ENCODE data around the gene B3GNT8.
A peak's percentile ranks its signal among the peaks of the same experiment; 100 is the strongest.

The B3GNT8 gene

GRCh38 chr19:41403181-41403970 lies 23.8 kb downstream of the B3GNT8 start:
- H3K79me2 ChIP-seq (ENCODE audit: insufficient read depth, low read length): peaks cover 29% of the 10 kb centered on the region
- H3F3A ChIP-seq (ENCODE audit: low read depth): no peaks in the 10 kb centered on the region
- H3K9me3 ChIP-seq (ENCODE audit: insufficient read depth, low read depth, low read length): no peaks in the 10 kb centered on the region
- TF ChIP-seq, protein P1, sequence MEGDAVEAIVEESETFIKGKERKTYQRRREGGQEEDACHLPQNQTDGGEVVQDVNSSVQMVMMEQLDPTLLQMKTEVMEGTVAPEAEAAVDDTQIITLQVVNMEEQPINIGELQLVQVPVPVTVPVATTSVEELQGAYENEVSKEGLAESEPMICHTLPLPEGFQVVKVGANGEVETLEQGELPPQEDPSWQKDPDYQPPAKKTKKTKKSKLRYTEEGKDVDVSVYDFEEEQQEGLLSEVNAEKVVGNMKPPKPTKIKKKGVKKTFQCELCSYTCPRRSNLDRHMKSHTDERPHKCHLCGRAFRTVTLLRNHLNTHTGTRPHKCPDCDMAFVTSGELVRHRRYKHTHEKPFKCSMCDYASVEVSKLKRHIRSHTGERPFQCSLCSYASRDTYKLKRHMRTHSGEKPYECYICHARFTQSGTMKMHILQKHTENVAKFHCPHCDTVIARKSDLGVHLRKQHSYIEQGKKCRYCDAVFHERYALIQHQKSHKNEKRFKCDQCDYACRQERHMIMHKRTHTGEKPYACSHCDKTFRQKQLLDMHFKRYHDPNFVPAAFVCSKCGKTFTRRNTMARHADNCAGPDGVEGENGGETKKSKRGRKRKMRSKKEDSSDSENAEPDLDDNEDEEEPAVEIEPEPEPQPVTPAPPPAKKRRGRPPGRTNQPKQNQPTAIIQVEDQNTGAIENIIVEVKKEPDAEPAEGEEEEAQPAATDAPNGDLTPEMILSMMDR (conservative IDR thresholded peaks at IDR 0.05; ENCODE audit: low read length): no peak
- TF ChIP-seq EZH2phosphoT487 (IDR thresholded peaks at IDR 0.05; ENCODE audit: borderline replicate concordance): no peak
- H3K4me1 ChIP-seq (ENCODE audit: insufficient read depth, low read length, poor library complexity, severe bottlenecking): peaks cover 9% of the 10 kb centered on the region
- no peaks in the 10 kb centered on the region for H3K27me3 ChIP-seq (ENCODE audit: insufficient read depth, low read length, poor library complexity, severe bottlenecking)
- peak overlapping the region; percentile 32 for H3K9ac ChIP-seq (ENCODE audit: low read depth, low read length, poor library complexity, severe bottlenecking)
- no peaks in the 10 kb centered on the region for H3K36me3 ChIP-seq (ENCODE audit: insufficient read depth, low read length)
- no peak overlapping the region for H3K4me3 ChIP-seq (ENCODE audit: low read length, poor library complexity, severe bottlenecking)
- no peaks in the 10 kb centered on the region for H3K9me2 ChIP-seq (replicated peaks; ENCODE audit: low read depth, low read length)
- H4K20me1 ChIP-seq (ENCODE audit: insufficient read depth, low read length, poor library complexity, severe bottlenecking): peaks cover 3% of the 10 kb centered on the region
- no peak overlapping the region for H3K4me2 ChIP-seq (ENCODE audit: low read depth, low read length, poor library complexity, severe bottlenecking)
- H2AFZ ChIP-seq (ENCODE audit: low read length): no peak overlapping the region

DNA sequence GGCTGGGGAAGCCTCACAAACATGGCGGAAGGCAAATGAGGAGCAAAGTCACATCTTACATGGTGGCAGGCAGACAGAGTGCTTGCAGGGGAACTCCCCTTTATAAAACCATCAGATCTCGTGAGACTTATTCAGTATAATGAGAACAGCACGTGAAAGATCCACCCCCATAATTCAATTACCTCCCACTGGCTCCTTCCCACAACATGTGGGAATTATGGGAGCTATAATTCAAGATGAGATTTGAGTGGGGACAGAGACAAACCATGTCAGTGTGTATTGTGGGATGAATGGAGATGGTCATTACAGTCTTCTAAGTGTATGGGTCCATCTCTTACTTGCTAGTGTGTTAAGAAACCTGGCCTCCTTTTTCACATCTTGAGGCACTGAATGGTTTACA lies 25.2 kb downstream of the B3GNT8 start:
- Histone ChIP-seq H2AFZ (ENCODE audit: low read length) (no peak overlapping the region), H3K4me2 (ENCODE audit: low read depth, low read length, poor library complexity, severe bottlenecking) (no peak overlapping the region), H4K20me1 (ENCODE audit: insufficient read depth, low read length, poor library complexity, severe bottlenecking) (peaks cover 3% of the 10 kb centered on the region), H3K27me3 (ENCODE audit: insufficient read depth, low read length, poor library complexity, severe bottlenecking) (no peaks in the 10 kb centered on the region), H3K9me2 (replicated peaks; ENCODE audit: low read depth, low read length) (no peaks in the 10 kb centered on the region), H3K9ac (ENCODE audit: low read depth, low read length, poor library complexity, severe bottlenecking) (no peak overlapping the region), H3K79me2 (ENCODE audit: insufficient read depth, low read length) (peaks cover 38% of the 10 kb centered on the region), H3K4me3 (ENCODE audit: low read length, poor library complexity, severe bottlenecking) (no peak overlapping the region), H3F3A (ENCODE audit: low read depth) (no peaks in the 10 kb centered on the region), H3K36me3 (ENCODE audit: insufficient read depth, low read length) (no peaks in the 10 kb centered on the region), H3K4me1 (ENCODE audit: insufficient read depth, low read length, poor library complexity, severe bottlenecking) (peaks cover 11% of the 10 kb centered on the region), H3K9me3 (ENCODE audit: insufficient read depth, low read depth, low read length) (no peaks in the 10 kb centered on the region)
- TF ChIP-seq, protein P1 (conservative IDR thresholded peaks at IDR 0.05; ENCODE audit: low read length): no peak
- no peak for TF ChIP-seq EZH2phosphoT487 (IDR thresholded peaks at IDR 0.05; ENCODE audit: borderline replicate concordance)

DNA sequence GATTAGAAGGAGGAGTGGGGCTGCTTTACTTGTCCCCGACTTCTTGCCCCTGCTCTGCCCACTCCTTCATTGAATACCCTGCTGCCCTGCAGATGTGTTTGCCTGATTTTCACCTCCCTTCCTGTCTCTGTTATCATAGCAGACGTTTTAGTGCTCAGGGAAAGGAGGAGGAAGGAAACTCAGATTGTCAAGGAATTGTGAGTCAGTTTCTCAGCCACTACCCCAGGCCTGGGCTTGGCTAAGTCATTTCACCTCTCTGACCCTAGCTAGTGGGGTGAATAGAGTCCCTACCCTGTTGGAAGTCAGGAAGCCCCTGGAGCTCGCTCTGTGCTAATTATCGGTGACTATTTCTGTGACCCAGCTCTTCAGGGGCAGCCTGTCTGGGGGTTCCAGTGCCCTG lies 25.7 kb downstream of the B3GNT8 start:
- Histone ChIP-seq H3K9me2 (replicated peaks; ENCODE audit: low read depth, low read length) (no peaks in the 10 kb centered on the region), H3F3A (ENCODE audit: low read depth) (no peaks in the 10 kb centered on the region), H3K36me3 (ENCODE audit: insufficient read depth, low read length) (no peaks in the 10 kb centered on the region), H2AFZ (ENCODE audit: low read length) (no peak overlapping the region), H3K4me1 (ENCODE audit: insufficient read depth, low read length, poor library complexity, severe bottlenecking) (peaks cover 11% of the 10 kb centered on the region), H3K79me2 (ENCODE audit: insufficient read depth, low read length) (peaks cover 43% of the 10 kb centered on the region), H3K27me3 (ENCODE audit: insufficient read depth, low read length, poor library complexity, severe bottlenecking) (no peaks in the 10 kb centered on the region), H3K9ac (ENCODE audit: low read depth, low read length, poor library complexity, severe bottlenecking) (no peak overlapping the region), H3K4me3 (ENCODE audit: low read length, poor library complexity, severe bottlenecking) (no peak overlapping the region), H3K9me3 (ENCODE audit: insufficient read depth, low read depth, low read length) (no peaks in the 10 kb centered on the region), H4K20me1 (ENCODE audit: insufficient read depth, low read length, poor library complexity, severe bottlenecking) (peaks cover 3% of the 10 kb centered on the region), H3K4me2 (ENCODE audit: low read depth, low read length, poor library complexity, severe bottlenecking) (peak overlapping the region; percentile 24)
- TF ChIP-seq, protein P1 (conservative IDR thresholded peaks at IDR 0.05; ENCODE audit: low read length): no peak
- no peak for TF ChIP-seq EZH2phosphoT487 (IDR thresholded peaks at IDR 0.05; ENCODE audit: borderline replicate concordance)
